HAP-1 (cell line): Measurements from ENCODE around the gene SAMD15.
"Not testable (repeated sequence)": the region's sequence is repeated elsewhere in the genome, so short reads cannot be mapped to it uniquely, and the experiment has no call there.

Experiments
- DNase-seq, 2 experiments: peaks; one replicate each; pipeline ENCODE4 v3.0.0-alpha.2; 2016 to 2020; ENCODE audit warnings: low spot score in 2 of 2
- H3K27me3 ChIP-seq: fragments of 250-450 bp; sonication (Bioruptor Pico); 2 replicates; pipeline ENCODE4 v1.5.1; 2020; ENCODE audit warnings: low read depth, mild to moderate bottlenecking, moderate library complexity
- H3K36me3 ChIP-seq: fragments of 250-450 bp; sonication (Bioruptor Pico); replicated peaks from 2 replicates; pipeline ENCODE4 v1.5.1; 2020; ENCODE audit warnings: mild to moderate bottlenecking
- H3K4me1 ChIP-seq: fragments of 250-450 bp; sonication (Bioruptor Pico); 2 replicates; pipeline ENCODE4 v1.5.1; 2020; ENCODE audit warnings: mild to moderate bottlenecking
- H3K4me3 ChIP-seq: fragments of 250-450 bp; sonication (Bioruptor Pico); 2 replicates; pipeline ENCODE4 v1.5.1; 2020; ENCODE audit warnings: mild to moderate bottlenecking, moderate library complexity
- H3K9me3 ChIP-seq: fragments of 250-450 bp; sonication (Bioruptor Pico); 2 replicates; pipeline ENCODE4 v1.5.1; 2020; ENCODE audit warnings: mild to moderate bottlenecking, moderate library complexity
- in situ Hi-C: fragments of 300-500 bp; cut with MboI; formaldehyde crosslinking; loops from 3 replicates; pipeline ENCODE4 v1.14.3; 2020; ENCODE audit warnings: low sequenced_read_pairs, inconsistent platforms, mixed read lengths

Gene SAMD15

DNA sequence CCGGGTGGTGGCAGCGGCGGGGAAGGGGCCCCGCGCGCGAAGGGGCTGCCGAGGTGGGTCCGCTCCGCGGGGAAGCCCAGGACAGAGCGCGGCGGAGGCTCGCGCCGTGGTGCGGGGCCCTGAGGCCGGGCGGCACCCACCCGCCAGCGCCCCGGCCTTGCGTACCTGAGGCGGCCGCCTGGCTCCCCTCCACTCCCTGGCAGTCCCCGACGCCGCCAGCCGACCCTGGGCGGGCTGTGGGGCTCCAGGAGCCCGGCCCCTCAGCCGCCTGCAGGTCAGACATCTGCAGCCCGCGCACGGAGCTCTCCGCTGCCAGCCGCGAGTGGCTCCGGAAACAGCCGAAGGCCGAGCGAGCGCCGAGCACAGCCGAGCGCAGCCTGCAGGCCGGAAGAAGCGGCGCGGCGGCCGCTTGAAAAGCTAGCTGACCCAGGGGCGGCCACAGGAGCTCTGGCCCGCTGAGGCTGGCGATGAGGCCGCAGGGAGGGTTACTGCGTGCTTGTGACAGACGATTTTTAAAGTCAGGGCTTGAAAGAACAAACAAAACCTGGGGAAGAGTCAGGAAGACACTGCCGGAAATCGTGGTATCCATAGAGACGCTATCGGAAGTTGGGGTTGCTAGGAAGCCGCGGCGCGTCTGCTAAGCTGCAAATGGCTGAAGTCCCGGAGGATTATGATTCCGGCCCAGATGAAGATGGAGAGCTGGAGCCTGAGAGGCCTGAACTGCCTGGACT is at the start of gene SAMD15, which contains the start of gene TMED8:
TSS of gene SAMD15 (plus strand) at position 609 of the 731 bp plus-strand sequence. CDS start at position 649, 40 bp downstream.
TSS of gene TMED8 (minus strand) at position 324 of the 731 bp plus-strand sequence. CDS start at position 283, 41 bp downstream.
- Histone ChIP-seq H3K27me3 (no peaks in the 10 kb centered on the region), H3K4me1 (peaks cover 20% of the 10 kb centered on the region), H3K9me3 (no peaks in the 10 kb centered on the region), H3K36me3 (no peaks in the 10 kb centered on the region), H3K4me3 (peak within 1 kb of the TSS; percentile 95)
- DNase-seq: peak; percentile 66 to 87
- in situ Hi-C loops: no loop called here

DNA sequence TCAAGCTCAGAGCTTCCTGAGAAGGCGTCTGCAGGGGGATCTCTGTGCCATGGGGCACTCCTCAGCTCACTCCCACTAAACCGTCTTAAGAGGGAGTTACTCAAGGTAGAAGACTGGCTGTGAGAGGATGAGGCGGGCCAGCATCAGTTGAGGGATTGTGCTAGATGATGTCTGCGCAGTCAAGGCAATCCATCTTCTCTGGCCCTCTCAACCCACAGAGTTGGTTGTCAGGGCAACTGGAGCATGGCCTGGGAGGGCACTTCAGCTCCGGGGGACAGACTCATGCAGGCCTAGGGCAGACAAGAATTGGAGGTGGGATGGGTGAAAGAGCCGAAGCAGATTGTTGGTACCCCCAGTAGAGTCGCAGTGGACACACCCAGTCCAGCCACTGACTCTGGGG is 47.3 kb upstream of the SAMD15 start:
- in situ Hi-C loops: no loop called here
- H3K36me3 ChIP-seq: no peaks in the 10 kb centered on the region
- no peak overlapping the region for H3K4me3 ChIP-seq
- DNase-seq: no peak
- H3K4me1 ChIP-seq: no peaks in the 10 kb centered on the region
- no peaks in the 10 kb centered on the region for H3K27me3 ChIP-seq
- no peaks in the 10 kb centered on the region for H3K9me3 ChIP-seq

DNA sequence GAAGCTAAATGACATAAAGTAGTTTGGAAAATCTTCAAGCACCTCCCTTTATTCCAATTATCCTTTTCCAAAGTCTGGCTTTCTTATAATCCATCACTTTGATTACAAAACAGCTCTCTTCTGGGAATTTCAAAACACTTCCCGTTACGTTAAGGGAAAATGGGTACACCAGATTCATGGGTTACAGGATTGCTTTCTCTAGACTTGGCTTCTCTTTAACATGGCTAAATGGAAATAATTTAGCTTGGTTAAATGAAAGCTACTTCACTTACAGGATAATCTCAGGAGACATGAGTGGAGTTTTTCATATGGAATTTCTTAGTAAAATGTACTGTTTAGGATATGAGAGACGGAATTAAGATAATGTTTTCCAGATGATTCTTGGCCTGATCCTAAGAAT is 41.6 kb upstream of the SAMD15 start:
- H3K9me3 ChIP-seq: no peaks in the 10 kb centered on the region
- H3K36me3 ChIP-seq: no peaks in the 10 kb centered on the region
- H3K4me1 ChIP-seq: peaks cover 9% of the 10 kb centered on the region
- in situ Hi-C loops: no loop called here
- no peak for DNase-seq
- H3K27me3 ChIP-seq: no peaks in the 10 kb centered on the region
- H3K4me3 ChIP-seq: no peak overlapping the region

DNA sequence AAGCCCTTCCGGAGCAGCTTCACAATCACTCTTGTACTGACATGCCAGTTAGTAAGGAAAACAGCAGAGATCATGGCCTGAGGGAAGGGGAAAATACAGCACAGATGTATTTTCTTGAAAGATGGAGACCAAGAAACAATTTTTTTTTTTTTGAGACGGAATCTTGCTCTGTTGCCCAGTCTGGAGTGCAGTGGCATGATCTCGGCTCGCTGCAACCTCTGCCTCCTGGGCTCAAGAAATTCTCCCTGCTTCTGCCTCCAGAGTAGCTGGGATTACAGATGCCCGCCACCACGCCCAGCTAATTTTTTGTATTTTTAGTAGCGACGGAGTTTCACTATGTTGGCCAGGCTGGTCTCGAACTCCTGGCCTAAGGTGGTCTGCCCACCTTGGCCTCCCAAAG is 39.9 kb upstream of the SAMD15 start:
- H3K9me3 ChIP-seq, DNase-seq, H3K4me3 ChIP-seq, H3K27me3 ChIP-seq, in situ Hi-C loops, H3K4me1 ChIP-seq, H3K36me3 ChIP-seq: not testable (repeated sequence)

DNA sequence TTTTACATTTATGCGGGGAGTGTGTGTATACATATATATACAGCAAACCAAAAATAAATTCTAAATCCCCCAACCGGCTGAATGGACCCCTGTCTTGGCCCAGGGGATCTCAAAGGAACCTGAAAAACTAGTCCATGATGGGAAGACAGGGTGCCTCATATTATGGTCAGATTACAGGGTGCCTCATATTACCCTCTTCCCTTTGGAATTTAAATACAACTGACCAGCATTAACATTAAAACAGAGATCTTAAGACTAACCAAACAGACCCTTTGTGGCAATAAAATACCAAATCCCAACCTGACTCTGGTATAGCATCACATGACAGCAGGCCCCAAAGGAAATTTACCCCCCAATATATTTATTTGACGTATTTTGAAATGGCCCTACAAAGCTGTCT is 39.3 kb upstream of the SAMD15 start:
- Histone ChIP-seq H3K9me3 (no peaks in the 10 kb centered on the region), H3K4me3 (no peak overlapping the region), H3K27me3 (no peaks in the 10 kb centered on the region), H3K4me1 (peaks cover 9% of the 10 kb centered on the region), H3K36me3 (no peaks in the 10 kb centered on the region; the same call in 1 of the 2 replicates)
- in situ Hi-C loops: no loop called here
- DNase-seq: no peak

DNA sequence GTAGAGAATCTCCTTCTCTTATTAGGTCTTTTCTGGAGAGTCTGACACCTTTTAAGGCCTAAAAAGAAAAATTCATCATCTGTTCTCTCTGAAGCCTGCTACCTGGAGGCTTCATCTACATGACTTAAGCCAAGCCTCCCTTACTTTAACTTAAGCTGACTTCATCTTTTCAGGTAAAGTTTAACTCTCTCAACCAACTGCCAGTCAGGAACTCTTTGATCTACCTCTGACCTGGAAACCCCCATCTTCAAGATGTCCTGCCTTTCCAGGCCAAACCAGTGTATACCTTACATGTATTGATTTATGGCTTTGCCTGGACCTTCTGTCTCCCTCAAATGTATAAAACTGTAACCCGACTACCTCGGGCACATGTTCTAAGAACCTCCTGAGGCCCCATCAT is 38.9 kb upstream of the SAMD15 start:
- Histone ChIP-seq H3K36me3 (no peaks in the 10 kb centered on the region; the same call in 1 of the 2 replicates), H3K4me1 (peaks cover 9% of the 10 kb centered on the region)

DNA sequence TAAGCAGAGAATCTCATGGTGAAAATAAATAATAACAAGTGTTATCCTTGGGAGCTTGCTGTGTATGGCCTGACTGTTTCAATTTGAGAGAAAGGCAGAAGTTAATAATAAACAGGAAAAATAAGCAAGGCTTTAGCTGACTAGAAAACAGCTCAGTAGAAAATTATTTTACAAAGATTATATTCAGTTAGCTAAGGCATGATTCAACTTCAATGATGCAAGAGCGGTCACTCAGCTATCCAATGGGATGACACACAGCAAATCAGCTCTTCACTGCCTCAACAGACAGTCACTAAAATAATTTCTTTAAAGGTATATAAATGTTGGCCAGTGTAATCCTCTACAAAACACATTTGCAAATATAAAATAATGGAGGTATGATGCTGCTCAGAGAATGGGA is 37.8 kb upstream of the SAMD15 start:
- no peak for DNase-seq
- H3K36me3 ChIP-seq: no peaks in the 10 kb centered on the region; the same call in 1 of the 2 replicates
- peaks cover 9% of the 10 kb centered on the region for H3K4me1 ChIP-seq
- in situ Hi-C loops: no loop called here
- H3K4me3 ChIP-seq: no peak overlapping the region
- H3K27me3 ChIP-seq: no peaks in the 10 kb centered on the region
- H3K9me3 ChIP-seq: no peaks in the 10 kb centered on the region

More for the DNA sequence above, 38.9 kb upstream of the SAMD15 start:
- H3K9me3 ChIP-seq: no peaks in the 10 kb centered on the region
- H3K4me3 ChIP-seq: no peak overlapping the region
- H3K27me3 ChIP-seq: no peaks in the 10 kb centered on the region
- in situ Hi-C loops: no loop called here
- DNase-seq: no peak

DNA sequence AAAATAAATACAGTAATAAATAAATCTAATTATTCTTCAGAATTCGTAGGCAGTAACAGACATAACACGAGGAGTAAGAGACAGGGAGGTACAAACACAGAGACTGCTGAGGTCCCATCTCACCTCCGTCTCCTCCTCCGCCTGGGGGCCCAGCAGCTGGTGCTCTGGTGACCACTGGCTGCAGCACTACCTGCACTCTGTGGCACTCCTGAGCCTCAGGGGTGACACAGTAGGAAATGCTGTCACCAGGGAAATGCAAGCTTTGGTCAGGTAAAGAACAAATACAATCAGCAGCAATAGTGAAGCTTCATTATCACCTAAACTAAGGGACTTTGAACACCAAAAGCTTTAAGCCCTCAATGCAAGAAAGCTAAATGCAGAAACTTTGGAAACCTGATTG is 36.8 kb upstream of the SAMD15 start:
- H3K36me3 ChIP-seq: no peaks in the 10 kb centered on the region; the same call in 1 of the 2 replicates
- in situ Hi-C loops: no loop called here
- DNase-seq: no peak
- H3K4me3 ChIP-seq: no peak overlapping the region
- H3K27me3 ChIP-seq: no peaks in the 10 kb centered on the region
- H3K9me3 ChIP-seq: no peaks in the 10 kb centered on the region
- peaks cover 9% of the 10 kb centered on the region for H3K4me1 ChIP-seq

DNA sequence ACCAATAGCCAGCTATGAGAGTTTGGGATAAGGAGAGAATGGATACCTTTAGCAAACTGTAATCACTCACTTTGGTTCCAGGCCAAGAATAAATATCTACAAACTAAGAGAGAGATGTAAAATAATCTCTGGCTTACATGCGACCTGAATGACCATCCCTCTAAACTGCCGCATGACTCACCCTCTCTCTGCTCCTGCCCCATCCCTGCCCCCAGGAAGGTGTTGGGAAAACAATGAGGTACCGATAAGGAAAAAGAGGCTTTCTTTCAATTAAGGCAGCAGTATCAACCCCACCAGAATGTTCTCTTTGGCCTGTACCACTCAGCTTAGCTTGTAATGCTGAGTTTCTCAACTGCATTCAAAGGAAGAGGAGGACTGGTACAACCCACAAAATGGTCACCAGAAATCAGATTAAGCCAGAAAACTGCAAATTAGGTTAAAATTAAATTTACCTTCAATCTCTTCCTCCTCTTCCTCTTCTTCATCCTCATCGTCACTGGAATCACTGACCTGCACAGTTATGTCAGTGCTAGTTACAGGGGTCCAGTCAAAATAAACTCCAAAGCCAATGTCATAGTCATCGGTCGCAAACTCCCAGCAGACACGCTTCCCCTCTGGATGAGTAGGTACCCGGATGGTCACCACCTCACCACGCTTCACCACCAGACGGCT is 34.3 kb upstream of the SAMD15 start:
- Histone ChIP-seq H3K9me3 (no peaks in the 10 kb centered on the region), H3K4me3 (no peak overlapping the region), H3K36me3 (no peaks in the 10 kb centered on the region; the same call in 1 of the 2 replicates), H3K4me1 (peaks cover 7% of the 10 kb centered on the region), H3K27me3 (no peaks in the 10 kb centered on the region)
- DNase-seq: no peak
- in situ Hi-C loops: no loop called here

DNA sequence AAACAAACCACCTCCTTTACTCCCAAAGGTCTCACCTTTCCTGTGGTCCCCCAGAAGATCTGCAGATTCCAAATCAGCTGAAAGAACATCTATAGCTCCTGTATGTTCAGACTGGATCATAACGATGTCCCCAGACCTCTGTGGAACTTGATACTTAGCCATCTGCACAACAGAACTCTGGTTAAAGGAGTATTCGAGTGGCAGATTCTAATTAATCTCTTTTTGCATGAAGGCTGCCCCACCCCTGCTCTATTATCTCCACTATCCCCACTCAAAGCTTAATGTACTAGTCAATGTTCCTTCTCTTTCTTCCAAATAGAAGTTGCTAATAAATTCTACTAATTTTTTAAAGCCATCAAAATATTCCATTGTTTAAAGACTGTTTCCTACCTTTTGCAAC is 33.5 kb upstream of the SAMD15 start:
- no peaks in the 10 kb centered on the region for H3K27me3 ChIP-seq
- H3K36me3 ChIP-seq: no peaks in the 10 kb centered on the region; the same call in 1 of the 2 replicates
- no peaks in the 10 kb centered on the region for H3K4me1 ChIP-seq
- no peaks in the 10 kb centered on the region for H3K9me3 ChIP-seq
- in situ Hi-C loops: no loop called here
- H3K4me3 ChIP-seq: no peak overlapping the region
- no peak for DNase-seq

DNA sequence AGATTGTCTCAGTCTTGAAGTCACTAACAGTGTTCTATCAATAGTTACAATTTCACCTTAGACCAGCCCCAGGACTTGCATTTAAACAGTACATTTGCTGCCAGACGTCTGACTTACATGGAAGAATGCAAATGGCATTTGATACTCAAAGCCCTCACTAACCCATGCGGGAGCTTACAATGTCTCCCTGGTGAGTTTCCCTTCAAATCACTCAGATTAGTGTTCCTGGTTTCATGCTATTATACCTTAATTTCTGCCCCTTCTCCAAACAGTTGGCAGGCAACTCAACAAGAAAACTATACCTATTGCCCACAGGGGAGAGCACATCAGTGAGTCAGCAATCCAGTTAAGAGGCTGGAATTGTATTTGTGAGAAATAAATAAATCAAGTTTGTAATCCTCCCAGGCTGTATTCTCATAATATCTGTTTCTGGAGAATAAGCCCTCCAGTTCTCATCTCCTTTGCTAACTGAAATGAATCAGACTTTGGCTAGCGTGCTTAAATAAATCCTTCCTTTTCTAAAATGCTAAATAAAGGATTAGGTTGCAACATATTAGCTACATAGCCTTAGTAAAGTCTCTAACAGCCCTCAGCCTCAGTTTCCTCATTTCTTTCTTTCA is 32.7 kb upstream of the SAMD15 start:
- H3K27me3 ChIP-seq: no peaks in the 10 kb centered on the region
- in situ Hi-C loops: no loop called here
- no peaks in the 10 kb centered on the region for H3K9me3 ChIP-seq
- no peaks in the 10 kb centered on the region for H3K4me1 ChIP-seq
- H3K36me3 ChIP-seq: no peaks in the 10 kb centered on the region; the same call in 1 of the 2 replicates
- H3K4me3 ChIP-seq: no peak overlapping the region
- DNase-seq: no peak

DNA sequence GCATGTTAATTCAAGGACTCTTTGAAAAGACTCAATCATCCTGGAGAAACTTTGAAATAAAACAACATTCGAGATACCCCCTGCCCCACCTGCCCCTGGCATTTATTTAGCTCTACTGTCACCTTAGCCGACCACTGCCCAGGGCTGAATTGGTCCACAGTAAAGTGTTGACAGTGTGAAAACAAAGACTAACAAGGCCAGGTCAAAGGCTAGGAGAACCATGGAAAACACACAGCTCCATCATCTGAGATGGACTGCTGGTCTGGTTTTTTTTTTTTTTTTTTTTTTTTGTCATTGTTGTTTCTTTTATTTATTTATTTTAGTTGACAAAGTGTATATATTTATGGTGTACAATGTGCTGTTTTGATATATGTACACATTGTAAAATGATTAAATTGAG is 30.7 kb upstream of the SAMD15 start:
- Histone ChIP-seq H3K4me1 (no peaks in the 10 kb centered on the region), H3K9me3 (no peaks in the 10 kb centered on the region), H3K4me3 (no peak overlapping the region), H3K27me3 (no peaks in the 10 kb centered on the region), H3K36me3 (no peaks in the 10 kb centered on the region; the same call in 1 of the 2 replicates)
- DNase-seq: no peak
- in situ Hi-C loops: no loop called here

DNA sequence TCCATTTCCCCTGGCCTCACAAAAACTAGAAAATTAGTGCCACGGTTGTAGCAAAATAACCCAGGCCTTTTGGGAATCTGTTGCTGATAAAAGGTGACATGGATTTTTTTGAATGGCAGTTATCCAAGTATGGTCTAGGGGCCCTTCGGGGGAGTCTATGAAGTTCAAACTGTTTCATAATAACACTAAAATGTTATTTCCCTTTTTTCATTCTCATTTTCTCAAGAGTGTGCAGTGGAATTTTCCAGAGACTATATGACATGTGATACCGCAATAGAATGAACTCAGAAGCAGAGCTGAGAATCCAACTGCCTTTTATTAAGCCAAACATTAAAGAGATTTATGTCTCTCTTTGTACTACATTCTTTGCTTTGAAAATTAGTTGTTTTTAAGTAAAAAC is 29.4 kb upstream of the SAMD15 start:
- Histone ChIP-seq H3K4me3 (no peak overlapping the region), H3K4me1 (no peaks in the 10 kb centered on the region), H3K9me3 (no peaks in the 10 kb centered on the region), H3K27me3 (no peaks in the 10 kb centered on the region), H3K36me3 (no peaks in the 10 kb centered on the region; the same call in 1 of the 2 replicates)
- no peak for DNase-seq
- in situ Hi-C loops: no loop called here
